GM11168 (cell line): Measurements from ENCODE around the gene OXSR1.

Experiments used
- in situ Hi-C: fragments of 300-500 bp; cut with MboI; formaldehyde crosslinking; loops from one replicate; pipeline ENCODE4 v1.12.0; 2022; ENCODE audit warnings: low sequenced_read_pairs; ENCODE audit not compliant: unreplicated experiment

Gene OXSR1

DNA sequence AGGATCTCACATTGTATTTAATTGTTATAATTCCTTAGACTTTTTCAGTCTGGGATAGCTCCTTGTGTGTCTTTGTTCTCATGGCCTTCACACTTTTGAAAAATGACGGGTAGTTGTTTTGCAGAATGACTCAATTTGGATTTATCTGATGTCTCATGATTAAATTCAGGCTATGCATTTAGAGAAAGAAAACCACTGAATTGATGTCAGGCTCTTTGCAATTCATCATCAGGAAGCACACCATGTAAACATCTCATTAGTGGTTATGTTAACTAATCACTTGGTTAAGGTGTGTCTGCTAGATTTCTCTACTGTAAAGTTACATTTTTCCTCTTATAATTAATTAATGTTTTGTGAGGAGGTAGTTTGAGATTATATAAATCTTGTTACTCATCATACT is 92.2 kb downstream of the OXSR1 start:
- in situ Hi-C loops, result no loop called here

DNA sequence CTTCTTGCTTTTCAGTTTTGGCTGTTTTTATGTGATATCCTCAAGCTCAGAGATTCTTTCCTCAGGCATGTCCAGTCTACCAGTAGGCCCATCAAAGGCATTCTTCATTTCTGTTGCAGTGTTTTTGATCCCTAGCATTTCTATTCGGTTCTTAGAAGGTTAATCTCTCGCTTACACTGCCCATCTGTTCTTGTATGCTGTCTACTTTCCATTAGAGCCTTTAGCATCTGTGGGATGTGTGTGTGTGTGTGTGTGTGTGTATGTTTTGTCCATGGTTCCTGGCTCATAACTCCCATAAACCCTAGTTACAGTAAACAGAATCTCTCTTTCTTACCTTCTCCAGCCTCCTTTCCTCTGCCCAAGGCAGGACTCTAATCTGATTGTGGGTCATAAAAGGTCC is 95.1 kb downstream of the OXSR1 start:
- in situ Hi-C loops, result no loop called here

GRCh38 chr3:38264353-38264771 is 99.0 kb downstream of the OXSR1 start:
- in situ Hi-C loops, result no loop called here

DNA sequence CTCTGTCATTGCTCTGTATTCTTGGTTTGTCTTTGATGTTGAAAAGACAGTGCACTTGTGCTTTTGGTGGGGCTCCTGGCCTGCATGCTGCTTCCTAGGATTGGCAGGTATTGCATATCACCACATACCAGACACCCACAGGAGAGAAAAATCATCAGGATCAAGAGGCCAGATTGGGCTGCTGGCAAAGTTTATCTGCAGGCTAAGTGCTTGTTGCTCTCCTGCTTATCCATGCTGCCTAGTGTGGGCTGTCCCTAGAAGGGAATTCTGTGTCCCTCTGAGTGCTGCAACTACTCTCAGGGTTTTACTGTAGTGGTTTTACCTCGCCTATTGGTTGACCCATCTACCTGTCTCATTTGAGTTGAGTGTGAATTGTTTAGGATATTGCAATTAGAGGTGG is 99.4 kb downstream of the OXSR1 start:
- in situ Hi-C loops, result no loop called here

GRCh38 chr3:38265604-38266307 is 100.4 kb downstream of the OXSR1 start, which contains the start of gene SLC22A13:
SLC22A13 (plus strand) TSS chr3:38265812; CDS start chr3:38265861, 49 bp downstream.
- in situ Hi-C loops, result no loop called here

GRCh38 chr3:38266810-38267209 is 101.5 kb downstream of the OXSR1 start:
- in situ Hi-C loops, result no loop called here

GRCh38 chr3:38267662-38268061 is 102.3 kb downstream of the OXSR1 start:
- in situ Hi-C loops, result no loop called here

DNA sequence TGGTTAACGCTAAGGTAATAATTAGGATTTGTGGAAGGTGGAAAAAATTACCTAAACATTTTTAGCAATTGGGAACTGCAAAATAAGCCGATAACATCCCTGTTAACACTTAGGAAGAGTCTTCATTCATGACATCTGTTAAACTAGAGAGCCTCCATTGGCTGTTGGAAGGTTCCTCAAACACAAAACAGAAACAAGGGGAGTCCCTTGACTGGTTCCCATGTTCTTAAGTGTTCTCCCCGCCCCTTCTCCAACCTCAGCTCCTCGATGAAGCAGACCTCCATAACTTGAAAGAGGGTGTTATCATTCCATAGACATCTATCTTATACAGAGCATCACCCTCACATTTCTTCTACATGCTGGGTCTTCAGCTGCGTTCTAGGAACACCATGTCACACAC is 102.8 kb downstream of the OXSR1 start:
- in situ Hi-C loops, result no loop called here

DNA sequence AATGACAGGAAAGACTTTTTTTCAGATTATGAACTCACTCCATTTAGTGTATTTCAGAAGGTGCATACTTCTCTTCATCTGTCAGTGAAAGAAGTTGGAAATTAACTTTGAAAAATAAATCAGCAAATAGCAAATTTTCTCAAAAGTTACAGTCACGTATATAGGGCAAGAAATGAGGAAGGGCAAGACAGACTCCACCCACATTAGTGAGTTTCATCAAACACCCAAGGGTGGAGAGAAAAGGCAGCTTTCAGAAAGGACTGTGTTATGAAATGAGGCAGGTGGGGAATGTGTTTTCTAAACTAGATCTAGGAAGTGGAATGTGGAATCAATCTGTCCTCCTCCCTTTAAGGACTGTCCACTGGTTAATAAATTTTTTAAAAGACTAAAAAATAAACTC is 103.2 kb downstream of the OXSR1 start:
- in situ Hi-C loops, result no loop called here

GRCh38 chr3:38270606-38271005 is 105.3 kb downstream of the OXSR1 start:
- in situ Hi-C loops, result no loop called here

DNA sequence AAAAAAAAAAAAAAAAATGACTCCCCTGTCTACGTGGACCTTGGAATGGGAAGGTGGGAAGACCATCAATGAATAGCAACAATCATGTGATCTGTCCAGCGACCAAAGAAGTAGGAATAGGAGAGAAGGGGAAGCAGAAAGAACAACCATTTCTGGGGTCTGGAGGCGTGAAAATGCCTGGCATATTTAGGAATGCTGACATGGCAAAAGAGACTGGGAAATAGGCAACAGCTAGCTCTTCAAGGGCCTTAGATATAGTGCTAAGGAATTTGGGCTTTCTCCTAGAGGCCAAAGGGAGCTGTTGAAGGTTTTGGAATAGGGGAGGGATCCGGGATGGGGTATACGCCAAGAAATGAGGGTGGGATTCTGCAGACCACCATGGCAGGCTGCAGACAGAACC is 106.2 kb downstream of the OXSR1 start:
- in situ Hi-C loops, result no loop called here

DNA sequence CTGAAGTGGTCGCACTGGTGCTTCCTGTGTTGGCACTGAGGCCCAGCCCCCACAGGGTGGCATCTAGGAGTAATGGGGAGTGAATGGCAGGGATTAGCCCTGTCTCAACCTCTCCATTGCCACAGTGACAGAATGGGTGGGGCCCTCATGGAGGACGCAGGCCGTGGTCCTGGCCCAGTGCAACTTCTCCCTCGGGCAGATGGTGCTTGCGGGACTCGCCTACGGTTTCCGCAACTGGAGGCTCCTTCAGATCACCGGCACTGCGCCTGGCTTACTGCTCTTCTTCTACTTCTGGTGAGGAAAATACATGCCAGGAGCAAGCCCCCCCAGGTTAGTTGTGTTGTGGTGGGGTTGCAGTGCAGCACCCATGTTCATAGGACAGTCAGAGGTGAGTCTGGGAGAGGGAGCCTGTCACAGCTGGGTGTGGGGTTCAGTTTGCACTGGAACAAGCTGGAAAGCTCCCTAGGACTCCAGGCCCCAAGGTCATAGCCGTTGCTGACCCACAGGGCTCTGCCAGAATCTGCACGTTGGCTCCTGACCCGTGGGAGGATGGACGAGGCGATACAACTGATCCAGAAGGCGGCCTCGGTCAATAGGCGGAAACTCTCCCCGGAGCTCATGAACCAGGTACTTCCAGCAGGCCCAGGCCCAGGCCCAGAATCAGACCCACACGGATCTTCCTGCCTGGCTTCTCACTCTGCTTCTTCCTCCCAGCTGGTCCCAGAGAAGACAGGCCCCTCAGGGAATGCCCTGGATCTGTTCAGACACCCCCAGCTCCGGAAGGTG is 109.7 kb downstream of the OXSR1 start:
- in situ Hi-C loops, result no loop called here

GRCh38 chr3:38275658-38276057 is 110.3 kb downstream of the OXSR1 start:
- in situ Hi-C loops, result no loop called here

DNA sequence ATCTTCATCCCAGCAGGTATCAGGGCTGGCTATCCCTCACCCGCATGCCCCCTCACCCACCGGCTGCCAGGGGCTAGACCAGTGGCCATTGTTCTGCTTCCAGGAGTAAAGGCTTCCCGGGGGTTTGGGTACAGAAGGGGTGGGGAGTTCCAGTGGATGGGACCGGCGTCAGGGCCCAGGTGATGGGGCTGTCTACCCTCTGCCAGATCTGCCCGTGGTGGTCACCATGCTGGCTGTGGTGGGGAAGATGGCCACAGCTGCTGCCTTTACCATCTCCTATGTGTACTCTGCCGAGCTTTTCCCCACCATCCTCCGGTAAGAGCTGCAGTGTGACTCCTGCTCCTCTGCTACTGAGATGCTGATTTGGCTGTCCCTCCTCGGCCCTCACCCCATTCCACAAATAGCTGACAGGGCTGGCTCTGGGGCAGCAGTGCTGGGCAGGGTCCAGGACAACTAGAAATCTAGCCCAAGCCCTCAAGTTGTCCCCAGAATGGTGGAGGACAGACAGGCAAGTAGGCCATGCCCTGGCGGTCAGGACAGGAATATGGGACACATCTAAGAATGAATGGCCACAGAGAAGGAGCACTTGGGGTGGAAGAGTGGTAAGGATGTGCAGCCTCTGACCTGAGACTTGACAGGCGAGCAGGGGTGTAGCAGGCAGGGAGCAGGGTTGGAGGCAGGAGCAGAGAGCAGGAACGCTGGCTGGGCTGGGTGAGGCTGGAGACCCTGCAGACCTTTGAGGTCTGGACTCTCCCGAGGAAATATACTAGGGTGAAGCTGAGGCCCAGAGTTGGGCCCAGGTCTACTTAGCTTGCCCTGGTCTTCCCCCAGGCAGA is 111.0 kb downstream of the OXSR1 start:
- in situ Hi-C loops, result no loop called here

- in situ Hi-C loops, result no loop called here
Measured at GRCh38 chr3:38276917-38277630, 111.7 kb downstream of the OXSR1 start.

GRCh38 chr3:38278841-38279240 is 113.5 kb downstream of the OXSR1 start:
- in situ Hi-C loops, result no loop called here

- in situ Hi-C loops, result no loop called here
Measured at GRCh38 chr3:38281895-38282686, 116.8 kb downstream of the OXSR1 start, which contains the start of gene SLC22A14. SLC22A14 (plus strand) TSS chr3:38282294; CDS start chr3:38306027, 23,733 bp downstream.

DNA sequence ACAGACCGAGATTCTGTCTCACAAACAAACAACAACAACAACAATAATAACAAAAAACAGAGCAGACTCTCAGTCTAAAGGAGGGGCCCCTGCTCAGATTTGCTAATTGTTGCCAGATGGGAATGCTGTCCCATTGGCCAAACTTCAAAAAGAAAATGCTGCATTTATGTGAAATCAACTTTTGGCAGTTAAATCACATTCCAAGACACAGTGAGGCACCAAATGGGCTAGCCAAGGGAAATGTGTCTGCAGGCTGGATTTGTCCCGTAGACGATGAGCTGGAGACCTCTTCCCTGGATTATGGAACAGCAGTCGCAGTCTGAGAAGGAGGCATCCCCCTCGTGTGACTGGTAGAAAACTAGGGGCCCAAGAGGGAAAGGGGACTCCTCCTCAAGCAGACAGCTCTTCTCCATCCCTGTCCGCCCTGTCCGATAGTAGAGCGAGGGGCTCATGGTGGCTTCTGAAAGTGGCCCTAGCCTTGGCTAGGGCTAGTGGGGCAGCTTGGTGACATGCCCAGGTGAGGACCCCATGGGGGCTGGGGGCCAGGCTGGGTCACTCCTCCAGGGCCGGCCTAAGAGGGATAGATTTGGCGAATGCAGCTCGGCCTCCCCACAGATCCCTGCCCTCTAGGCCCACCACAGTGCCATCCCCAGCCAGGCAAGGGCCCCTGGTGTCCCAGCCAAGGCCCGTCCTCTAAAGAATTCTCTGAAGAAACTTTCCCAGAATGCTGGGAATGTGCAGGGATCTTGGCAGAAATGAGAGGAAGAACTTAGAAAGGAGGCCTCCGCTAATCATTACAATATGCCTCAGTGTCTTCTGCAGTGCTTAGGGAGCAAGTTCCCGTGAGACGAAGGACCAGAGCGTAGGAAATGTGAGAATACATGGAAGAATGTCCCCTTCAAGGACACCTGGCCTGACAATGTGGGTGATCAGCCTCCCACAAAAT is 118.7 kb downstream of the OXSR1 start:
- in situ Hi-C loops, result no loop called here
